ENCODE measurements around the gene PLA2G4F.

PLA2G4F gene

GRCh38 chr15:42165106-42165505 is 8.7 kb upstream of the PLA2G4F start:
- Histone ChIP-seq H3K4me1 (ENCODE audit: control insufficient read depth in 1 of 2, insufficient read depth in 1 of 2, low read depth in 1 of 2, low read length in 1 of 2) (peaks cover 0 to 4% of the 10 kb centered on the region in 2 experiments), H3K4me3 (ENCODE audit: low read depth in 1 of 2, low read length in 1 of 2) (no peak overlapping the region), H3K9me3 (no peaks in the 10 kb centered on the region), H3K36me3 (peaks cover 100% of the 10 kb centered on the region), H3K27ac (no peak overlapping the region), H3K27me3 (no peaks in the 10 kb centered on the region)
- no peak for TF ChIP-seq CTCF (IDR thresholded peaks at IDR 0.05)

- H3K9me3 ChIP-seq = no peaks in the 10 kb centered on the region
- no peak overlapping the region for H3K4me3 ChIP-seq (ENCODE audit: low read depth in 1 of 2, low read length in 1 of 2)
- peaks cover 100% of the 10 kb centered on the region for H3K36me3 ChIP-seq
- no peaks in the 10 kb centered on the region for H3K27me3 ChIP-seq
- no peak overlapping the region for H3K27ac ChIP-seq
- H3K4me1 ChIP-seq (ENCODE audit: control insufficient read depth in 1 of 2, insufficient read depth in 1 of 2, low read depth in 1 of 2, low read length in 1 of 2) = peaks cover 0 to 4% of the 10 kb centered on the region in 2 experiments
- TF ChIP-seq CTCF (IDR thresholded peaks at IDR 0.05) = no peak
These were observed 7.6 kb upstream of the PLA2G4F start for GRCh38 chr15:42163947-42164550.

GRCh38 chr15:42163291-42163690 is 6.9 kb upstream of the PLA2G4F start:
- no peaks in the 10 kb centered on the region for H3K27me3 ChIP-seq
- no peak for TF ChIP-seq CTCF (IDR thresholded peaks at IDR 0.05)
- peaks cover 0 to 4% of the 10 kb centered on the region in 2 experiments for H3K4me1 ChIP-seq (ENCODE audit: control insufficient read depth in 1 of 2, insufficient read depth in 1 of 2, low read depth in 1 of 2, low read length in 1 of 2)
- H3K36me3 ChIP-seq = peaks cover 100% of the 10 kb centered on the region
- no peak overlapping the region for H3K27ac ChIP-seq
- no peaks in the 10 kb centered on the region for H3K9me3 ChIP-seq
- H3K4me3 ChIP-seq (ENCODE audit: low read depth in 1 of 2, low read length in 1 of 2) = no peak overlapping the region

- no peaks in the 10 kb centered on the region for H3K27me3 ChIP-seq
- H3K27ac ChIP-seq = no peak overlapping the region
These were observed 3.7 kb upstream of the PLA2G4F start for GRCh38 chr15:42160136-42160535.

GRCh38 chr15:42159381-42160015 is 3.1 kb upstream of the PLA2G4F start:
- no peaks in the 10 kb centered on the region for H3K9me3 ChIP-seq
- no peaks in the 10 kb centered on the region for H3K4me1 ChIP-seq (ENCODE audit: control insufficient read depth in 1 of 2, insufficient read depth in 1 of 2, low read depth in 1 of 2, low read length in 1 of 2)
- TF ChIP-seq CTCF (IDR thresholded peaks at IDR 0.05) = no peak
- no peak overlapping the region for H3K4me3 ChIP-seq (ENCODE audit: low read depth in 1 of 2, low read length in 1 of 2)
- peaks cover 65% of the 10 kb centered on the region for H3K36me3 ChIP-seq
- no peak overlapping the region for H3K27ac ChIP-seq
- no peaks in the 10 kb centered on the region for H3K27me3 ChIP-seq

More at GRCh38 chr15:42160136-42160535, 3.7 kb upstream of the PLA2G4F start:
- TF ChIP-seq CTCF (IDR thresholded peaks at IDR 0.05) = no peak
- Histone ChIP-seq H3K36me3 (peaks cover 71% of the 10 kb centered on the region), H3K4me3 (ENCODE audit: low read depth in 1 of 2, low read length in 1 of 2) (no peak overlapping the region), H3K4me1 (ENCODE audit: control insufficient read depth in 1 of 2, insufficient read depth in 1 of 2, low read depth in 1 of 2, low read length in 1 of 2) (peaks cover 0 to 2% of the 10 kb centered on the region in 2 experiments), H3K9me3 (no peaks in the 10 kb centered on the region)
